Keratinocyte (primary cell): ENCODE data around the gene PRKN.
A peak's percentile ranks its signal among the peaks of the same experiment; 100 is the strongest.

Experiments used
- EZH2 ChIP-seq: IDR thresholded peaks from one replicate; pipeline ENCODE4 v1.6.1; 2012; ENCODE audit warnings: inconsistent platforms, mild to moderate bottlenecking, low read length, moderate library complexity
- TF ChIP-seq, protein P1 (sequence below), 3 experiments: IDR thresholded peaks in 1 of 3; conservative IDR thresholded peaks in 1 of 3; optimal IDR thresholded peaks in 1 of 3; 2 replicates in 2 of 3; 3 replicates in 1 of 3; pipeline versions ENCODE3 to v1.5.1; 2011; ENCODE audit warnings: low read length in 3 of 3, mild to moderate bottlenecking in 3 of 3, moderate library complexity in 2 of 3, control low read depth in 1 of 3, inconsistent platforms in 1 of 3; ENCODE audit not compliant: insufficient read depth in 2 of 3; ENCODE audit errors: extremely low read depth in 1 of 3

DNA sequence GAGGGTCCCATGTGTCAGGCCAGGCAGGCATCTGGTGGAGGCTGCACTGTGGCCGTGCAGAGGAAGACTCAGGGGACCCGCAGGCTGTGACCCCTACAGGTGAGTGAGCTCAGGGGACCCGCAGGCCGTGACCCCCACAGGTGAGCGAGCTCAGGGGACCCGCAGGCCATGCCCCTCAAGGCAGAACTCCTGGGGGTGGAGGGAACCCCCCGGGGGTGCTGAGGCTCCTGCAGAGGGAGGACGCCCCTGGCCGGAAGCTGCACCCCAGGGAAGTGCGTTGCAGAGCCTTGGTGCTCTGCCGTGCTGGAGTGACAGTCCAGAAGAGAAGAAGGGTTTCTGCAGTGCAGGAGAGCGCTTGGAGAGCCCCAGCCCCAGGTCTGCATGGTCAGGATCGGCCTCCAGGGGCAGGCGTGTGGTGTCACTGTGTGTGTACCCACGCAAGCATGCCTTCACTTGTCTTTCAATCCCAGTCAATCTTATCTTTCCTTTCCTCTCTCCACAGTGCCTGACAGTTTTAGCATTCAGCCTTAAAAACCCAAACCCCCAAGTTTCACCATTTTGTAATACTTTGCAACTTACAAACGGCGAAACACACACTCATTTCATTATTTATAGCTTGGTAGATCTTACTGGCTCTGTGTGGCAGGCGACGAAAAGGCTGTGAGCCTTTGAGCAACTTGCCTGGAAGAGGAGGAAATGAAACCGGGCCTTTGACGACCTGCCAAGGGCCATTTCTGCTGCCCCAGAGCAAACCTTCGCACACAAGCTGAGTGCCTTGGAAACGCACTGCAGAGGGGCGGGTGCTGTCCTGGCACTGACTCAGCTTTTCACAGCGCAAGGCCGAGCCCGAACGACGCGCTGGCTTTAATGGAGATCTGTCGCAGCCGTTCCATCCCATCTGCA, 1352.3 kb downstream of the PRKN start:
- TF ChIP-seq, protein P1, sequence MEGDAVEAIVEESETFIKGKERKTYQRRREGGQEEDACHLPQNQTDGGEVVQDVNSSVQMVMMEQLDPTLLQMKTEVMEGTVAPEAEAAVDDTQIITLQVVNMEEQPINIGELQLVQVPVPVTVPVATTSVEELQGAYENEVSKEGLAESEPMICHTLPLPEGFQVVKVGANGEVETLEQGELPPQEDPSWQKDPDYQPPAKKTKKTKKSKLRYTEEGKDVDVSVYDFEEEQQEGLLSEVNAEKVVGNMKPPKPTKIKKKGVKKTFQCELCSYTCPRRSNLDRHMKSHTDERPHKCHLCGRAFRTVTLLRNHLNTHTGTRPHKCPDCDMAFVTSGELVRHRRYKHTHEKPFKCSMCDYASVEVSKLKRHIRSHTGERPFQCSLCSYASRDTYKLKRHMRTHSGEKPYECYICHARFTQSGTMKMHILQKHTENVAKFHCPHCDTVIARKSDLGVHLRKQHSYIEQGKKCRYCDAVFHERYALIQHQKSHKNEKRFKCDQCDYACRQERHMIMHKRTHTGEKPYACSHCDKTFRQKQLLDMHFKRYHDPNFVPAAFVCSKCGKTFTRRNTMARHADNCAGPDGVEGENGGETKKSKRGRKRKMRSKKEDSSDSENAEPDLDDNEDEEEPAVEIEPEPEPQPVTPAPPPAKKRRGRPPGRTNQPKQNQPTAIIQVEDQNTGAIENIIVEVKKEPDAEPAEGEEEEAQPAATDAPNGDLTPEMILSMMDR (optimal IDR thresholded peaks at IDR 0.05 in 1 of 3, IDR thresholded peaks at IDR 0.05 in 1 of 3, conservative IDR thresholded peaks at IDR 0.05 in 1 of 3; ENCODE audit: extremely low read depth in 1 of 3, insufficient read depth in 2 of 3, low read length in 3 of 3): peak; percentile 68 to 77 (median 72)
- no peak for TF ChIP-seq EZH2
